HG02642 (cell line): ENCODE data around the gene FOXA3.
"Not testable (repeated sequence)": the region's sequence is repeated elsewhere in the genome, so short reads cannot be mapped to it uniquely, and the experiment has no call there.

Experiments
- ATAC-seq: cut with Tn5 transposase; IDR thresholded peaks from one replicate; pipeline ENCODE4 v1.9.1; 2021; ENCODE audit warnings: mild to moderate bottlenecking; ENCODE audit not compliant: unreplicated experiment, poor library complexity

The FOXA3 gene

DNA sequence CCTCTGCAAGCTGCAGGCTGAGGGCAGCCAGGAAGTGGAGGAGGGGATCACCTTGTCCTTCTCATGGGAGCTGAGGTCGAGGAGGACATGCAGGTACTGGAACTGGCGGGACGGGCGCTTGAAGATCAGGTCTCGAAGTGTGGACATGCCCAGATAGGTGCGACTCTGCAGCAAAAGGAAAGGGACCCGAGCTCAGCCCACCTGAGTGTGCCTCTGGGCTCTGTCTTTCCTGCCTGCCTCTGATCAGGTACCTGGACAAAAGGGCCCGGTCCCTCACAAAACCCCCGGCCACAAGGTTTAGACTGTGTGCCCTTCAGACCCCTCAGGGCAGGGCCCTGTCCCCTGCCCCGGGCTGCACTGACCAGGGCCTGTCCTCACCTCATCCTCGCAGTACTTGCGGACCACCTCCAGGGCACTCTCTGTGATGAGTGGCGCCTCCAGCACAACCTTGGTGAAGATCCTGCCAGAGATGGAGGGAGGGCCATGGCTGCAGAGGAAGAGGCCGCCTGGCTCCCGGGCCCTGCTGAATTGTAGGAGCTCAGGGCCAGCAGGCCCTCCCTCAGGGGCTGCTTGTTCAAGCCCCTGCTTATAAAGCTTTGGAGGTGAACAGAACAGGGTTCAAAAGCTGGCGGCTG lies 36.5 kb upstream of the FOXA3 start:
- no peak for ATAC-seq

DNA sequence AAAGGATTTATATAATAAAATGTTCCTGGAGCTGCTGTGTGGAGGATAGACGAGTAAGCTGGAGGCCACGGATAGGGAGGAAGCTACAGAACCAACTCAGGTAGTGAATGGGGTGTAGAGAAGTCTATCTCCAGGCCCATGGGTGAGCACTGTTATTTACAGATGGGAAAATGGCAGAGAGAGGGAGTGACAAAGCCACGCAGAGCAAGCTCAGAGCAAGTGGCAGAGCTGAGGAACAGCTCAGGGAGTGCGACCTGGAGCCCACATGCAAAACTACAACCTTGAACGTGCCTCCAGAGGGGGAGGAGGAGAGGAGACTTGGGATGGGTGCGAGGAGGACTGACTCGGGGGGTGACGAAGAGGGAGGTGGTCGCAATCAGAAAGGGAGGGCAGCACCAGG lies 35.6 kb upstream of the FOXA3 start:
- no peak for ATAC-seq

DNA sequence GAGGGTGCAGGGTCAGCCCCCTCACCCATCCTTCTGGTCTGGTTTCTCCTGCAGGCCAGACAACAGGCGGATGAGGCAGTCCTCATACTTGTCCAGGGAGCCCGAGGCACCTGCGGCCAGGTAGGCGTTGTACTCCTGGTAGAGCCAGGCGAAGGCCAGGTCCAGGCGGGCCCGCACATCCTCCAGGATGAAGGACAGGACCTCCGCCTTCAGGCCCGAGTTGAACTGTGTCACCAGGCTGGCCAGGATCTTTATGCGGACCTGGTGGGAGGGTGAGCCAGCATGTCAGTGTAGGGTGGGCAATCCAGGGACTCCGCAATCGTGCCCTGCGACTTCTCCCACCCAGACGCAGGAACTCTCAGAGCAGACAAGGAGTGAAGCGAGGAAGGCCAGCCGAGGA lies 35.2 kb upstream of the FOXA3 start:
- ATAC-seq = no peak

GRCh38 chr19:45834970-45835369 lies 29.2 kb upstream of the FOXA3 start:
- ATAC-seq = no peak

GRCh38 chr19:45842198-45842597 lies 21.9 kb upstream of the FOXA3 start:
- ATAC-seq = no peak

GRCh38 chr19:45847663-45848062 lies 16.5 kb upstream of the FOXA3 start:
- no peak for ATAC-seq

DNA sequence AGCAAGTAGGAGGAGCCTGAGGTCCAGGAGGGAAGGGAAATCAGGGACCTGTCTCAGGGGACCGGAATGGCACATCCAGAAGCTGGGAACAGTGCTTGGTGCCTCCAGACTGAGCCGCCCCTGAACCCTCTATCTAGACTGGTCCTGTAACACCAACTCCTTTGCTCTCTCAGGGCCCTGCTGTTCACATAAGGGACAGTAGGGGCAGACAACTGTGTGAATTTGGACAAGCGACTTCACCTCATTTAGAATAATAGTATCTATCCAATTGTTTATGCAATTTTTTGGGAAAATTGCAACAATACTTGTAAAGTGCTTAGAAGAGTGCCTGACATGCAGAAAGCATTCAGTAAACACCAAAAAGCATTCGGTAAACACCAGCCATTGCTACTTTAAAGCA lies 15.2 kb upstream of the FOXA3 start:
- ATAC-seq = no peak

DNA sequence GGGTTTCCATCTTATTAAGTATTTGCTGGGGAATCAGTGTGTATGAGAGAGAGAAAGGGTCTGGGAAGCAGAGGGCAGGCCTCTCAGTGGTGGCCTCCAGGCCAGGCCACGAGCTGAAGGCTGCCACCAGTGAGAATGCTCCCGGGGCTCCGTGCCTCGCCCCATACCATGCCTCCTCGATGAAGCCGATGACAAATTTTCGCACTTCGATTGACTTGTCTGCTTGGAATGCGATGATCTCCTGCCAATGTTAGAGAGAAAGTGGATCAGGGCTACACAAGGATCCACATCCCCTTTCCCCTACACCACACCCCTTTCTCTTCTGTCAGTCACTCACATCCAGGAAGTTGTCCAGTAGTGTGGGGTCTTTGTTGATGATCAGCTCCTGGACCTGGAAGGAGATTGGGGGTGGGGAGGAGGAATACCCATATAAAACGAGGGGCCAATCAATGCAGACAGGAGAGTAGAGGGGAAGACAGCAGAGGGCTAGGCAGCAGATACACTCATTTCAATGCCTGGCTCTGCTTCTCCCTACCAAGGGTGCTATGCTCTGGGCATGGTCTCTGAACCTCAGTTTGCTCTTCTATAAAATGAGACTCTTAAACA lies 11.9 kb upstream of the FOXA3 start:
- no peak for ATAC-seq

DNA sequence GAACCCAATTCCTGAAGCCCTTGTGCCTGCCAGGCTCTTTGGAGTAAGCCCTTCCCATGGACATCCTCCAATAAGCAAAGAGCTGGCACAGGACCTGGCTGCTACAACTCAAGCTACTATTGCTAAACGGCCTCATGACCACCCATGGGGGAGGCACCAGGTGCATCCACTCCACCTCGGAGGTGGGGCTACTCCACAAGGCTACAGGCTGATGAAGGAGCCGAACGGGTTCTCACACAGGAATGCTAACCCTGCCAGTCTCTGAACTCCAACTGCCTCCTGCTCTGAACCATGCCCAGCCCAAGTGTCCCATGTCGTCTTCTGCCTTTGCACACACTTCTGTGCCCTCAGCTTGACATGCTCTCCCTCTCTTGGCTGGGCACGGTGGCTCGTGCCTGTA lies 11.1 kb upstream of the FOXA3 start:
- ATAC-seq = no peak

- ATAC-seq = no peak
Observed at GRCh38 chr19:45854167-45854778, 9.9 kb upstream of the FOXA3 start.

- no peak for ATAC-seq
Observed at GRCh38 chr19:45860359-45861259, 3.5 kb upstream of the FOXA3 start.

GRCh38 chr19:45862271-45862563 lies 1.9 kb upstream of the FOXA3 start:
- ATAC-seq = no peak

DNA sequence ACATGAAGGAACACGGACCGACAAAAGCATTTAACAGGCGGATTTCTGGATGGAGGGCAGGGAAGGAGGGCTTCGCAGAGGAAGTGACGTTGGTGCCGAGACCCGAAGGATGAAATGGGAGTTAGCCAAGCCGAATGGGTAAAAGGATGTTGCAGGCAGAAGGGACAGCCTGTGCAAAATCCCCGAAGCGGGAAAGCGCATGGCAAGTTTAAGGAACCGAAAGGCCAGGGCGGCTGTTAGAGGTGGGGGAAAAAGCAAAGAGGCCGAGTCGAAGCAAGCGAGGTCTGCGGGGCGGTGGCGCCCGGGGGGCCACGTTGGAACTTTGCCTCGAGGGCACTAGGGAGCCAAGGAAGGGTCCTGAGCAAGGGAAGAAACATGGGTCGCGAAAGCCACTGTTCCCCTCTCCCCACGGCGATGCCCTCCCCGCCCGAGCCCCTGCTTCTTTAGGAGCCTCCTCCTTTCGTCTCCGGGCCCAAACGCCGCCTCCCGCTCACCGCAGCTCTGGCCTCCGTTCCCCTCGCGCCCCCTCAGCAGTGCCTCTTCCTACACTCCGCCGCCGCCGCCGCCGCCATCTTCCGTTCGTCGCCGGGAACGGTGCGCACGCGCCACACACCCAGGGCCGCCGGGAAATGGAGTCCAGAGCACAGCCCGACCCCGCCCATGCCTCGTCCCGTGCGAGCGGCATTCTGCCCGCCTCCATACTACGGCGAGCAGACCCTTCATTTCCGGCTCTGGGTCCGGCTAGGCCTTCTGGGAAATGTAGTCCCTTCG lies 1.4 kb upstream of the FOXA3 start, which contains the start of gene SYMPK:
SYMPK (minus strand) TSS at position 584 of the 771 bp plus-strand sequence. CDS start 8,652 bp downstream, outside the sequence.
- peak; percentile 93 for ATAC-seq

DNA sequence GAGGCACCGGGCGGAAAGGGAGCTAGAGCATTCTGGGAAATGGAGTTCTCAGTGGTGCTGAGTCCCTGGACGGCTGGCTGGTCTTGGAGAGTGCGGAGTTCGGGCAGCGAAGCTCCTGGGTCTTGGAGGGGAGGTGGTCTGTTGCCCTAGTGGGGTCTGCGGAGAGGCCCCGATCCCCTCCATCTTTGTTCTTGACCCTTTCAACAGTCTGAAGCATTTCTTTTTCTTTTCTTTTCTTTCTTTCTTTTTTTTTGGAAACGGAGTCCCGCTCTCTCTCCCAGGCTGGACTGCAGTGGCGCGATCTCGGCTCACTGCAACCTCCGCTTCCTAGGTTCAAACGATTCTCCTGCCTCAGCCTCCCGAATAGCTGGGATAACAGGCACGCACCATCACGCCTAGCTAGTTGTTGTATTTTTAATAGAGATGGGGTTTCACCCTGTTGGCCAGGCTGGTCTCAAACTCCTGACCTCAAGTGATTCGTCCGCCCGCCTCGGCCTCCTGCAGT lies 739 bp upstream of the FOXA3 start:
- ATAC-seq = no peak

- no peak for ATAC-seq
Observed at GRCh38 chr19:45864629-45865082, 530 bp downstream of the FOXA3 start.

- no peak for ATAC-seq
Observed at GRCh38 chr19:45865269-45865948, 1.3 kb downstream of the FOXA3 start.

GRCh38 chr19:45866400-45867176 lies 2.5 kb downstream of the FOXA3 start:
- ATAC-seq = no peak

- ATAC-seq = not testable (repeated sequence)
Observed at GRCh38 chr19:45867241-45867640, 3.1 kb downstream of the FOXA3 start.

- no peak for ATAC-seq
Observed at GRCh38 chr19:45870798-45871197, 6.7 kb downstream of the FOXA3 start.
